GM12878 (cell line): ENCODE data around the gene MEF2C. TPM values are rescaled to one million over a fixed set of nuclear protein-coding genes. Genes with fewer than 3 reads are reported as not detected.
A peak's percentile ranks its signal among the peaks of the same experiment; 100 is the strongest.

ENCODE experiments used
- BCL11A ChIP-seq: IDR thresholded peaks from 2 replicates; pipeline ENCODE4 v1.6.1; 2011; ENCODE audit warnings: low read depth, low read length
- BCL3 ChIP-seq: IDR thresholded peaks from 2 replicates; pipeline ENCODE4 v1.6.1; 2011; ENCODE audit warnings: borderline replicate concordance, low read depth, mild to moderate bottlenecking, moderate library complexity, low read length; ENCODE audit not compliant: insufficient read depth, poor library complexity, severe bottlenecking
- CBX5 ChIP-seq: sonication (generic); IDR thresholded peaks from 2 replicates; pipeline ENCODE4 v1.6.1; 2016; ENCODE audit warnings: low read depth, moderate library complexity, mild to moderate bottlenecking, inconsistent platforms
- EGR1 ChIP-seq, 2 experiments: IDR thresholded peaks; 1 replicate in 1 of 2; 2 replicates in 1 of 2; pipeline ENCODE4 v1.6.1; 2011 to 2012; ENCODE audit warnings: low read depth in 2 of 2, low read length in 2 of 2, borderline replicate concordance in 1 of 2, mild to moderate bottlenecking in 1 of 2, moderate library complexity in 1 of 2
- EP300 ChIP-seq, 2 experiments: fragments of 150-350 bp in 1 of 2; IDR thresholded peaks; 2 replicates each; pipeline ENCODE4 v1.6.1; 2011 to 2012; ENCODE audit warnings: low read depth in 2 of 2, low read length in 2 of 2, borderline replicate concordance in 1 of 2, improper control_type of control experiment in 1 of 2, inconsistent platforms in 1 of 2; ENCODE audit not compliant: control insufficient read depth in 1 of 2
- GATAD2B ChIP-seq: fragments of 450-650 bp; conservative IDR thresholded peaks from 2 replicates; pipeline ENCODE4 v1.6.1; 2017; ENCODE audit warnings: low read depth, mild to moderate bottlenecking, moderate library complexity
- IKZF1 ChIP-seq: fragments of 450-650 bp; conservative IDR thresholded peaks from 2 replicates; pipeline ENCODE4 v1.6.1; 2017; ENCODE audit warnings: antibody characterized with exemption, mild to moderate bottlenecking
- IKZF2 ChIP-seq, 2 experiments: fragments of 450-650 bp; IDR thresholded peaks; 2 replicates each; pipeline ENCODE4 v1.6.1; 2017; ENCODE audit warnings: mild to moderate bottlenecking in 2 of 2, moderate library complexity in 2 of 2
- MEF2A ChIP-seq: IDR thresholded peaks from 2 replicates; pipeline ENCODE4 v1.6.1; 2011; ENCODE audit warnings: low read depth, mild to moderate bottlenecking, low read length, moderate library complexity; ENCODE audit not compliant: insufficient read depth
- MEF2B ChIP-seq: fragments of 450-650 bp; IDR thresholded peaks from 2 replicates; pipeline ENCODE4 v1.6.1; 2018; ENCODE audit warnings: mild to moderate bottlenecking, moderate library complexity; ENCODE audit not compliant: partially characterized antibody, poor library complexity, severe bottlenecking
- MTA3 ChIP-seq: IDR thresholded peaks from 2 replicates; pipeline ENCODE4 v1.6.1; 2012; ENCODE audit warnings: low read length, inconsistent platforms, borderline replicate concordance
- NFYA ChIP-seq: IDR thresholded peaks from 2 replicates; pipeline ENCODE4 v1.6.1; 2011; ENCODE audit warnings: low read depth, mild to moderate bottlenecking, low read length, improper control_type of control experiment, borderline replicate concordance
- POLR2AphosphoS5 ChIP-seq: IDR thresholded peaks from 2 replicates; pipeline ENCODE4 v1.6.1; 2011; ENCODE audit warnings: mild to moderate bottlenecking, low read length, inconsistent platforms
- POU2F2 ChIP-seq: IDR thresholded peaks from 3 replicates; pipeline ENCODE4 v1.6.1; 2011; ENCODE audit warnings: low read depth, mild to moderate bottlenecking, low read length, borderline replicate concordance
- RB1 ChIP-seq: fragments of 450-650 bp; formaldehyde crosslinking; IDR thresholded peaks from 2 replicates; pipeline ENCODE4 v1.6.1; 2017; ENCODE audit warnings: mild to moderate bottlenecking, borderline replicate concordance
- RUNX3 ChIP-seq: IDR thresholded peaks from 2 replicates; pipeline ENCODE4 v1.6.1; 2012; ENCODE audit warnings: low read length, inconsistent platforms
- SMC3 ChIP-seq: IDR thresholded peaks from 2 replicates; pipeline ENCODE4 v1.6.1; 2011; ENCODE audit warnings: low read length, improper control_type of control experiment, borderline replicate concordance
- USF2 ChIP-seq: IDR thresholded peaks from 2 replicates; pipeline ENCODE4 v1.6.1; 2011; ENCODE audit warnings: low read depth, low read length, improper control_type of control experiment, borderline replicate concordance
- ZBTB4 ChIP-seq: fragments of 450-650 bp; formaldehyde crosslinking; IDR thresholded peaks from 2 replicates; pipeline ENCODE4 v1.4.0; 2022; ENCODE audit warnings: mild to moderate bottlenecking, moderate library complexity
- ZNF592 ChIP-seq: fragments of 450-650 bp; IDR thresholded peaks from 2 replicates; pipeline ENCODE4 v1.6.1; 2017; ENCODE audit warnings: mild to moderate bottlenecking, moderate library complexity
- polyA plus RNA-seq, 11 experiments: library from polyadenylated mRNA; depleted of rRNA in 4 of 11; unstranded in 6 of 11; stranded (reverse) in 5 of 11; fragments of >200 nt; fragmentation: Nextera tagmentation in 4 of 11; fragmentation: Illumina TruSeq in 1 of 11; extraction: Ambion mirVana in 4 of 11; extraction: Trizol in 1 of 11; gene quantifications; 1 replicate in 1 of 11; 2 replicates in 10 of 11; pipeline versions ENCODE4 v1.2.1 to v1.2.3, GENCODE V29; 2011 to 2016; ENCODE audit warnings: inconsistent platforms in 2 of 11, missing spikeins in 2 of 11, low read depth in 1 of 11
- total RNA-seq, 4 experiments: library from RNA; depleted of rRNA in 3 of 4; stranded (reverse); fragments of >200 nt in 3 of 4; fragmentation: Illumina TruSeq in 1 of 4; extraction: Trizol in 1 of 4; gene quantifications; 2 replicates each; pipeline versions ENCODE4 v1.2.1 to v1.2.3, GENCODE V29; 2013 to 2021

Gene MEF2C
- total and polyA plus RNA-seq, 10 of the 15 experiments (the other 5 are each of a cell fraction or from before 2014, with no cell fraction given) = 104 to 225 (median 180) TPM

- TF ChIP-seq MEF2A (0 out of 2 replicates have a peak, but pooled peaks have one; percentile 14), BCL11A (no peak), SMC3 (no peak), IKZF1 (peak; percentile 56), POLR2AphosphoS5 (peak; percentile 64), EP300 (IDR thresholded peaks at IDR 0.05; ENCODE audit: borderline replicate concordance in 1 of 2, control insufficient read depth in 1 of 2, low read depth in 2 of 2, low read length in 2 of 2) (0 out of 4 replicates have a peak, but pooled peaks of 1 of the 2 experiments have one; percentile 14), RUNX3 (peak; percentile 8; the same call in 1 of the 2 replicates), MEF2B (no peak), POU2F2 (peak; percentile 67; the same call in 2 of the 3 replicates), MTA3 (peak; percentile 0; the same call in 1 of the 2 replicates), NFYA (no peak), CBX5 (peak; percentile 16; the same call in 1 of the 2 replicates), GATAD2B (no peak), BCL3 (peak; percentile 47), ZBTB4 (CRISPR knock-in tag) (no peak), USF2 (no peak), IKZF2 (IDR thresholded peaks at IDR 0.05) (peak; percentile 36 to 59; a peak in 2 of 4 replicates), ZNF592 (no peak), RB1 (no peak), EGR1 (IDR thresholded peaks at IDR 0.05; ENCODE audit: borderline replicate concordance in 1 of 2, low read depth in 2 of 2, low read length in 2 of 2) (no peak)
These were observed 146.5 kb downstream of the MEF2C start (continued) for GRCh38 chr5:88736494-88736893.
